HEK293 (cell line): Measurements from ENCODE around the gene TAF1.

Experiments
- MEIS1 ChIP-seq: sonication (generic); formaldehyde crosslinking; IDR thresholded peaks from 2 replicates; pipeline ENCODE4 v1.8.1; 2022; ENCODE audit warnings: missing genetic modification reagents, mild to moderate bottlenecking, borderline replicate concordance
- SP2 ChIP-seq: fragments of 450-650 bp; formaldehyde crosslinking; IDR thresholded peaks from 2 replicates; pipeline ENCODE4 v1.5.1; 2016; ENCODE audit warnings: missing biosample characterization, missing genetic modification characterization
- ZBTB1 ChIP-seq: fragments of 450-650 bp; formaldehyde crosslinking; IDR thresholded peaks from 2 replicates; pipeline ENCODE4 v1.5.1; 2016; ENCODE audit warnings: missing biosample characterization, missing genetic modification characterization
- ZBTB21 ChIP-seq: fragments of 450-650 bp; formaldehyde crosslinking; IDR thresholded peaks from 2 replicates; pipeline ENCODE4 v1.5.1; 2017; ENCODE audit warnings: missing biosample characterization, missing genetic modification characterization
- ZNF555 ChIP-seq: fragments of 450-650 bp; formaldehyde crosslinking; conservative IDR thresholded peaks from 2 replicates; pipeline ENCODE4 v1.5.1; 2017; ENCODE audit warnings: missing biosample characterization, mild to moderate bottlenecking, missing genetic modification characterization, inconsistent platforms
- ZNF830 ChIP-seq: fragments of 450-650 bp; IDR thresholded peaks from 2 replicates; pipeline ENCODE4 v1.5.0; 2018; ENCODE audit warnings: missing biosample characterization, missing genetic modification characterization, low read depth, mild to moderate bottlenecking, moderate library complexity
- TF ChIP-seq, protein P1 (sequence below): fragments of 450-650 bp; formaldehyde crosslinking; IDR thresholded peaks from 2 replicates; pipeline ENCODE4 v1.5.1; 2016; ENCODE audit warnings: missing biosample characterization, missing genetic modification characterization, low read depth
- TF ChIP-seq, protein P2 (sequence below): fragments of 450-650 bp; formaldehyde crosslinking; IDR thresholded peaks from 2 replicates; pipeline ENCODE4 v1.5.1; 2016; ENCODE audit warnings: missing biosample characterization, missing genetic modification characterization
- TF ChIP-seq, protein P3 (sequence below): fragments of 450-650 bp; formaldehyde crosslinking; IDR thresholded peaks from 2 replicates; pipeline ENCODE4 v1.5.1; 2016; ENCODE audit warnings: missing biosample characterization, missing genetic modification characterization
- TF ChIP-seq, protein P4 (sequence below): fragments of 450-650 bp; formaldehyde crosslinking; IDR thresholded peaks from 2 replicates; pipeline ENCODE4 v1.5.1; 2016; ENCODE audit warnings: missing biosample characterization, missing genetic modification characterization
- TF ChIP-seq, protein P5 (sequence below): IDR thresholded peaks from 2 replicates; pipeline ENCODE4 v1.6.1; 2011; ENCODE audit warnings: mild to moderate bottlenecking, low read depth, low read length, borderline replicate concordance
- TF ChIP-seq, protein P6 (sequence below): fragments of 450-650 bp; formaldehyde crosslinking; IDR thresholded peaks from 2 replicates; pipeline ENCODE4 v1.5.1; 2016; ENCODE audit warnings: missing biosample characterization, missing genetic modification characterization

DNA sequence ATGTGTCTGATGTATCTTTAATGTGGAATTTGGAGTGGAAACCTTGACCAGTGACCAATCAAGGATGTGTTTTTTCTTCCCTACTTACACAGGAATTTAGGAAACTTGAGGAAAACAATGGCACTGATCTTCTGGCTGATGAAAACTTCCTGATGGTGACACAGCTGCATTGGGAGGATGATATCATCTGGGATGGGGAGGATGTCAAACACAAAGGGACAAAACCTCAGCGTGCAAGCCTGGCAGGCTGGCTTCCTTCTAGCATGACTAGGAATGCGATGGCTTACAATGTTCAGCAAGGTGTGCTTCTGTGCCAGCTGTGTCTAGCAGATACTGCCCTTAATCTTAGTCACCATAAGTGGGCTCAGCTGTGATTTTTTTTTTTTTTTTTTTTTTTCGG is 12.6 kb downstream of the TAF1 start:
- TF ChIP-seq, protein P1, sequence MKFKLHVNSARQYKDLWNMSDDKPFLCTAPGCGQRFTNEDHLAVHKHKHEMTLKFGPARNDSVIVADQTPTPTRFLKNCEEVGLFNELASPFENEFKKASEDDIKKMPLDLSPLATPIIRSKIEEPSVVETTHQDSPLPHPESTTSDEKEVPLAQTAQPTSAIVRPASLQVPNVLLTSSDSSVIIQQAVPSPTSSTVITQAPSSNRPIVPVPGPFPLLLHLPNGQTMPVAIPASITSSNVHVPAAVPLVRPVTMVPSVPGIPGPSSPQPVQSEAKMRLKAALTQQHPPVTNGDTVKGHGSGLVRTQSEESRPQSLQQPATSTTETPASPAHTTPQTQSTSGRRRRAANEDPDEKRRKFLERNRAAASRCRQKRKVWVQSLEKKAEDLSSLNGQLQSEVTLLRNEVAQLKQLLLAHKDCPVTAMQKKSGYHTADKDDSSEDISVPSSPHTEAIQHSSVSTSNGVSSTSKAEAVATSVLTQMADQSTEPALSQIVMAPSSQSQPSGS (tag by site-specific recombination) = no peak
- TF ChIP-seq MEIS1 (CRISPR knock-in tag) = no peak
- TF ChIP-seq, protein P2, sequence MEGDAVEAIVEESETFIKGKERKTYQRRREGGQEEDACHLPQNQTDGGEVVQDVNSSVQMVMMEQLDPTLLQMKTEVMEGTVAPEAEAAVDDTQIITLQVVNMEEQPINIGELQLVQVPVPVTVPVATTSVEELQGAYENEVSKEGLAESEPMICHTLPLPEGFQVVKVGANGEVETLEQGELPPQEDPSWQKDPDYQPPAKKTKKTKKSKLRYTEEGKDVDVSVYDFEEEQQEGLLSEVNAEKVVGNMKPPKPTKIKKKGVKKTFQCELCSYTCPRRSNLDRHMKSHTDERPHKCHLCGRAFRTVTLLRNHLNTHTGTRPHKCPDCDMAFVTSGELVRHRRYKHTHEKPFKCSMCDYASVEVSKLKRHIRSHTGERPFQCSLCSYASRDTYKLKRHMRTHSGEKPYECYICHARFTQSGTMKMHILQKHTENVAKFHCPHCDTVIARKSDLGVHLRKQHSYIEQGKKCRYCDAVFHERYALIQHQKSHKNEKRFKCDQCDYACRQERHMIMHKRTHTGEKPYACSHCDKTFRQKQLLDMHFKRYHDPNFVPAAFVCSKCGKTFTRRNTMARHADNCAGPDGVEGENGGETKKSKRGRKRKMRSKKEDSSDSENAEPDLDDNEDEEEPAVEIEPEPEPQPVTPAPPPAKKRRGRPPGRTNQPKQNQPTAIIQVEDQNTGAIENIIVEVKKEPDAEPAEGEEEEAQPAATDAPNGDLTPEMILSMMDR (tag by site-specific recombination) = no peak
- TF ChIP-seq, protein P3, sequence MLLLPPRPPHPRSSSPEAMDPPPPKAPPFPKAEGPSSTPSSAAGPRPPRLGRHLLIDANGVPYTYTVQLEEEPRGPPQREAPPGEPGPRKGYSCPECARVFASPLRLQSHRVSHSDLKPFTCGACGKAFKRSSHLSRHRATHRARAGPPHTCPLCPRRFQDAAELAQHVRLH (tag by site-specific recombination) = no peak
- TF ChIP-seq, protein P4, sequence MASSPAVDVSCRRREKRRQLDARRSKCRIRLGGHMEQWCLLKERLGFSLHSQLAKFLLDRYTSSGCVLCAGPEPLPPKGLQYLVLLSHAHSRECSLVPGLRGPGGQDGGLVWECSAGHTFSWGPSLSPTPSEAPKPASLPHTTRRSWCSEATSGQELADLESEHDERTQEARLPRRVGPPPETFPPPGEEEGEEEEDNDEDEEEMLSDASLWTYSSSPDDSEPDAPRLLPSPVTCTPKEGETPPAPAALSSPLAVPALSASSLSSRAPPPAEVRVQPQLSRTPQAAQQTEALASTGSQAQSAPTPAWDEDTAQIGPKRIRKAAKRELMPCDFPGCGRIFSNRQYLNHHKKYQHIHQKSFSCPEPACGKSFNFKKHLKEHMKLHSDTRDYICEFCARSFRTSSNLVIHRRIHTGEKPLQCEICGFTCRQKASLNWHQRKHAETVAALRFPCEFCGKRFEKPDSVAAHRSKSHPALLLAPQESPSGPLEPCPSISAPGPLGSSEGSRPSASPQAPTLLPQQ (tag by site-specific recombination) = no peak
- TF ChIP-seq ZBTB1 (tag by site-specific recombination) = no peak
- TF ChIP-seq, protein P5, sequence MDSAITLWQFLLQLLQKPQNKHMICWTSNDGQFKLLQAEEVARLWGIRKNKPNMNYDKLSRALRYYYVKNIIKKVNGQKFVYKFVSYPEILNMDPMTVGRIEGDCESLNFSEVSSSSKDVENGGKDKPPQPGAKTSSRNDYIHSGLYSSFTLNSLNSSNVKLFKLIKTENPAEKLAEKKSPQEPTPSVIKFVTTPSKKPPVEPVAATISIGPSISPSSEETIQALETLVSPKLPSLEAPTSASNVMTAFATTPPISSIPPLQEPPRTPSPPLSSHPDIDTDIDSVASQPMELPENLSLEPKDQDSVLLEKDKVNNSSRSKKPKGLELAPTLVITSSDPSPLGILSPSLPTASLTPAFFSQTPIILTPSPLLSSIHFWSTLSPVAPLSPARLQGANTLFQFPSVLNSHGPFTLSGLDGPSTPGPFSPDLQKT = no peak
- no peak for TF ChIP-seq SP2 (tag by site-specific recombination)
- TF ChIP-seq ZBTB21 = no peak
- no peak for TF ChIP-seq ZNF555 (tag by site-specific recombination)
- TF ChIP-seq, protein P6, sequence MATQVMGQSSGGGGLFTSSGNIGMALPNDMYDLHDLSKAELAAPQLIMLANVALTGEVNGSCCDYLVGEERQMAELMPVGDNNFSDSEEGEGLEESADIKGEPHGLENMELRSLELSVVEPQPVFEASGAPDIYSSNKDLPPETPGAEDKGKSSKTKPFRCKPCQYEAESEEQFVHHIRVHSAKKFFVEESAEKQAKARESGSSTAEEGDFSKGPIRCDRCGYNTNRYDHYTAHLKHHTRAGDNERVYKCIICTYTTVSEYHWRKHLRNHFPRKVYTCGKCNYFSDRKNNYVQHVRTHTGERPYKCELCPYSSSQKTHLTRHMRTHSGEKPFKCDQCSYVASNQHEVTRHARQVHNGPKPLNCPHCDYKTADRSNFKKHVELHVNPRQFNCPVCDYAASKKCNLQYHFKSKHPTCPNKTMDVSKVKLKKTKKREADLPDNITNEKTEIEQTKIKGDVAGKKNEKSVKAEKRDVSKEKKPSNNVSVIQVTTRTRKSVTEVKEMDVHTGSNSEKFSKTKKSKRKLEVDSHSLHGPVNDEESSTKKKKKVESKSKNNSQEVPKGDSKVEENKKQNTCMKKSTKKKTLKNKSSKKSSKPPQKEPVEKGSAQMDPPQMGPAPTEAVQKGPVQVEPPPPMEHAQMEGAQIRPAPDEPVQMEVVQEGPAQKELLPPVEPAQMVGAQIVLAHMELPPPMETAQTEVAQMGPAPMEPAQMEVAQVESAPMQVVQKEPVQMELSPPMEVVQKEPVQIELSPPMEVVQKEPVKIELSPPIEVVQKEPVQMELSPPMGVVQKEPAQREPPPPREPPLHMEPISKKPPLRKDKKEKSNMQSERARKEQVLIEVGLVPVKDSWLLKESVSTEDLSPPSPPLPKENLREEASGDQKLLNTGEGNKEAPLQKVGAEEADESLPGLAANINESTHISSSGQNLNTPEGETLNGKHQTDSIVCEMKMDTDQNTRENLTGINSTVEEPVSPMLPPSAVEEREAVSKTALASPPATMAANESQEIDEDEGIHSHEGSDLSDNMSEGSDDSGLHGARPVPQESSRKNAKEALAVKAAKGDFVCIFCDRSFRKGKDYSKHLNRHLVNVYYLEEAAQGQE (tag by site-specific recombination) = no peak
- no peak for TF ChIP-seq ZNF830 (tag by site-specific recombination)
